ENCODE results near the gene ZDHHC16. TPM values are rescaled to one million over a fixed set of nuclear protein-coding genes. Genes with fewer than 3 reads are reported as not detected.
A peak's percentile ranks its signal among the peaks of the same experiment; 100 is the strongest.

The ZDHHC16 gene
- total RNA-seq, 1 experiment from 2014 or later, result 64.5 TPM

- BruUV-seq (replicated peaks), result TSS peak; percentile 97
- intact Hi-C loops (cut with micrococcal nuclease; ENCODE audit: unreplicated experiment), result no loop called here
- Histone ChIP-seq H3K27me3 (ENCODE audit: control insufficient read depth, insufficient read depth, low read length) (no peaks in the 10 kb centered on the region), H3K9me3 (ENCODE audit: control insufficient read depth, insufficient read depth, low read depth, low read length) (no peaks in the 10 kb centered on the region), H3K4me3 (ENCODE audit: low read depth in 2 of 2, low read length in 2 of 2) (peak within 1 kb of the TSS; percentile 72 to 100), H3K27ac (ENCODE audit: low read length) (peak within 1 kb of the TSS; percentile 76), H3K36me3 (ENCODE audit: control insufficient read depth, insufficient read depth, low read length) (peaks cover 12% of the 10 kb centered on the region; the same call in 1 of the 2 replicates), H3K4me1 (ENCODE audit: control insufficient read depth, insufficient read depth, low read length) (no peaks in the 10 kb centered on the region)
- TF ChIP-seq POLR2AphosphoS5 (IDR thresholded peaks at IDR 0.05; ENCODE audit: low read depth, low read length), result peak; percentile 88
- peak; percentile 99 for TF ChIP-seq SIN3A (IDR thresholded peaks at IDR 0.05; ENCODE audit: borderline replicate concordance, insufficient read depth, low read depth, low read length)
- TF ChIP-seq CTCF (IDR thresholded peaks at IDR 0.05), result no peak
- TF ChIP-seq REST (IDR thresholded peaks at IDR 0.05; ENCODE audit: insufficient read depth in 1 of 2, low read depth in 2 of 2, low read length in 1 of 2), result no peak
- TF ChIP-seq TCF7L2 (IDR thresholded peaks at IDR 0.05; ENCODE audit: low read depth, low read length), result no peak
- DNase-seq (ENCODE audit: low read depth, low spot score), result peak; percentile 96
- ChIA-PET POLR2A (interaction anchor here (0.6 to 1.6 kb wide), 10 partner anchors 9 to 241 kb away, joined by 3 to 8 read pairs (median 4); no protein-coding TSS in a partner anchor), CTCF (interaction anchor here (0.6 to 0.7 kb wide), 2 partner anchors 18 to 37 kb away, joined by 4 to 11 read pairs; no protein-coding TSS in a partner anchor)
- ATAC-seq, result peak; percentile 98
- in situ Hi-C loops (cut with HindIII; ENCODE audit: low pct_unique_long_range_greater_than_20kb, low sequenced_read_pairs), result no loop called here
Measured at GRCh38 chr10:97400665-97401454, 45.1 kb upstream of the ZDHHC16 start, which contains the start of gene RRP12. RRP12 (minus strand) TSS chr10:97401340; CDS start chr10:97401231, 109 bp downstream.

- intact Hi-C loops (cut with micrococcal nuclease; ENCODE audit: unreplicated experiment), result no loop called here
- DNase-seq (ENCODE audit: low read depth, low spot score), result no peak
Measured at GRCh38 chr10:97401455-97401919, 44.5 kb upstream of the ZDHHC16 start.

More at GRCh38 chr10:97401455-97401919, 44.5 kb upstream of the ZDHHC16 start:
- BruUV-seq (replicated peaks), result no TSS peak
- ATAC-seq, result no peak
- Histone ChIP-seq H3K27me3 (ENCODE audit: control insufficient read depth, insufficient read depth, low read length) (no peaks in the 10 kb centered on the region), H3K4me3 (ENCODE audit: low read depth in 2 of 2, low read length in 2 of 2) (peak overlapping the region; percentile 72 to 100), H3K36me3 (ENCODE audit: control insufficient read depth, insufficient read depth, low read length) (peaks cover 6% of the 10 kb centered on the region; the same call in 1 of the 2 replicates), H3K27ac (ENCODE audit: low read length) (peak overlapping the region; percentile 76), H3K4me1 (ENCODE audit: control insufficient read depth, insufficient read depth, low read length) (no peaks in the 10 kb centered on the region), H3K9me3 (ENCODE audit: control insufficient read depth, insufficient read depth, low read depth, low read length) (no peaks in the 10 kb centered on the region)
- in situ Hi-C loops (cut with HindIII; ENCODE audit: low pct_unique_long_range_greater_than_20kb, low sequenced_read_pairs), result no loop called here
- CTCF ChIA-PET, result interaction anchor here (0.6 to 0.7 kb wide), 3 partner anchors 10 to 37 kb away, joined by 4 to 11 read pairs (median 6); no protein-coding TSS in a partner anchor
- POLR2A ChIA-PET, result interaction anchor here (0.6 to 1.6 kb wide), 7 partner anchors 10 to 240 kb away, joined by 3 to 8 read pairs (median 4); no protein-coding TSS in a partner anchor
- TF ChIP-seq SIN3A (IDR thresholded peaks at IDR 0.05; ENCODE audit: borderline replicate concordance, insufficient read depth, low read depth, low read length), result no peak
- TF ChIP-seq TCF7L2 (IDR thresholded peaks at IDR 0.05; ENCODE audit: low read depth, low read length), result no peak
- TF ChIP-seq REST (IDR thresholded peaks at IDR 0.05; ENCODE audit: insufficient read depth in 1 of 2, low read depth in 2 of 2, low read length in 1 of 2), result no peak
- no peak for TF ChIP-seq POLR2AphosphoS5 (IDR thresholded peaks at IDR 0.05; ENCODE audit: low read depth, low read length)
- TF ChIP-seq CTCF (IDR thresholded peaks at IDR 0.05), result no peak
